HUDEP-2 (cell line): Measurements from ENCODE around the gene ITGB8.

Source experiments
- DNase-seq, 76 experiments: peaks; one replicate each; lab custom pipeline; 2025; ENCODE audit not compliant: unreplicated experiment in 76 of 76; lab: John Stamatoyannopoulos, UW

Gene ITGB8

DNA sequence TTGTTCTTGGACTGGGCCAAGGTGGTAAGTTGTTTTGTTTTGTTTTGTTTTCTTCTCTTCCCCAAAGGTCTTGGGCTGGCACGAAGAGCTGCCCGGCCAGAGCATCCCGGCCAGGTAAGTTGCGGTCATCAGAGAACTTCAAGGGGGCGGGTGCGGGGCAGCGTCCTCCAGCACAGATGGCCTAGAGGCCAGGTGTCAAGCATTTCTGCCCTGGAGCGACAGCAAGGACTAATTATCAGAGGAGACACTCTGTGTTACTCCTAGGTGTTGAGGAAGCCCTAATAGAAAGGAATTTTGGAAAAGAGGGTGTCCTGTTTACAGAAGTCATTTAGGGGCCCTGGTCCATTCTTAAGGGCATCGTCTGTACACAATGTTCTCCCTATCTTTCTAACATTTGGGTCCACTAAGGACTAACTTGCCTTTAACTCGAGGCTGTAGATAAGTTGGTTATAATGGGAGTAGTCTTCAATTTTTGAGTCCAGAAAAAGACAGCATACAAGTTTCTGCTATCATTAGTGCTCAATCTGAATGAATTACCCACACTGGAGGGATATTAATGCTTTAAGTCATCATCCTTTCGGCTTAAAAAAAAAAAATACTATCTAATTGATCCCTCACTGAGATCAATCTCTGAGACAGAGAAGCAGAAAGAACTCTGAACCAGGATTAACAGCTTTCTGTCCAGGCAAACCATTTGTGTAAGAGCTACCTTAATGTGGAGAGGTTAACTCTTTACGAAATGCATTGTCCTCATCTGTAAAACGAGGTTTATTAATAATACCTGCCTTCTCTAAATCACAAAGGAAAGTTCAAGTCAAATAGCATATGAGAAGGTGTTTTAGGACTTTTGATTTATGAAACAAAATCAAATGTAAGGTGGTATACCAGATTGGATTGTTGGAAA lies 1.5 kb downstream of the ITGB8 start:
- no peak for DNase-seq

DNA sequence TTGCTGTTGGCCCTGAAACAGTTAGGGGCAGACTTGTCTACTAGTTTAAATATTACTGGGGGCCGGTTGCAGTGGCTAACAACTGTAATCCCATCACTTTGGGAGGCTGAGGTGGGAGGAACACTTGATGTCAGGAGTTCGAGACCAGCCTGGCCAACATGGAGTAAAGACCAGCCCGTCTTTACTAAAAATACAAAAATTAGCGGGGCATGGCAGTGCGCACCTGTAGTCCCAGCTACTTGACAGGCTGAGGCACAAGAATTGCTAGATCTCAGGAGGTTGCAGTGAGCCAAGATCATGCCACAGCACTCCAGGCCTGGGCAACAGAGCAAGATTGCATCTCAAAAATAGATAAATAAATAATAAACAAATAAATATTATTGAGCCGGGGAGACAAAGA lies 7.6 kb downstream of the ITGB8 start:
- no peak for DNase-seq

DNA sequence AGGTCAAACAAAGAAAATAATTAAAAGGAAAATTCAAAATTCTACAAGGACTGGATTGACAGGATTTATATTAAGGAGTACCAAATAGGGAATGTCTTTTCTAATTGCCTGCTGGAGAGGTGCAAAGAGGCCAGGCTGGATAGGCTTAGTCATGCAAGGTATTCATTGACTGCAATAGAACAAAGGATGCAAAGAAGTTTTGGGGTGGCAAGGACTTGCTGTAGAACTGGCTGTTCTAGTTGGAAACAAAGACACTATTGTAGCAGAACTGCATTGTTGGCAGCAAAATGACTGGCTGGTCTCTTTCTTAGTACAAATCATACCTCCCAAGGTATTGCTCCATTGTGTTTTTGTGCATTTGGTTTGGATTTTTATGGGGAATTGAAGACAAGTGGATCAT lies 10.1 kb downstream of the ITGB8 start:
- DNase-seq, result no peak

DNA sequence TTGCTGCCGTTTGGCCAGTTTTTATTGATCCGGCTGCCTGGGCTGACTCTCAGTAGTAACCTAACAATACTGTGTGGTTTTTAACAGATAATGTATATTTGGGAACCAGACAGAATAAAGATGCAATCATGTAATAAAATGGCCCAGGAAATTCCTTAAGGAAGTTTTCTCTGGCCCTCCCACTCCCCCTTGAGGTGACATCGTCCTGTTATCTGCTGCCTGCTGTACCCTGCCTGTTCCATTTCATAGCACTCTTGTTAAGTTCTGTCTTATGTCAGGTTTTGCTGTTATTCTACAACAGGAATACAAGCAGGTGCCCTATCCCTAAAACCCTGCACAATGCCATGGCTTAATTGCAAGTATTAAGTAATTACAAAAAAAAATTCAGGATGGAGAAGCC lies 12.5 kb downstream of the ITGB8 start:
- no peak for DNase-seq

DNA sequence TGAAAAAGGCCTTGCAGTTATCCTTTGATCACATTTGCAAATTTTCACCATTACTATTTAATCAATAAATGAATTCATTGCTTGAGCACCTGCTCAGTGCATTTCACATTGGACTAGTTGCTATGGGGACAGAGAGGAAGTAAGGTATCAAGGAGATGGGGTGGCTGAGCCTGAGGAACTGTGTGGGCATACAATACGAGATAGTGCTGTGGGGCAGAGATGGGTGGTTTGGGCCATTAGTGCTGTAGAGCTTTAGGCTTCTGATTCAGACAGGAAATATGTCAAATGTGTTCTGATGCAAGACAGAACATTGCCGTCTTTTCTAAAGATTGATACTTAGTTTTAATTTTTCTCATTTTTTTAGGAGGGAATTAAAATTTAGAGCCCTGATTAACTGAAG lies 13.2 kb downstream of the ITGB8 start:
- DNase-seq, result no peak

DNA sequence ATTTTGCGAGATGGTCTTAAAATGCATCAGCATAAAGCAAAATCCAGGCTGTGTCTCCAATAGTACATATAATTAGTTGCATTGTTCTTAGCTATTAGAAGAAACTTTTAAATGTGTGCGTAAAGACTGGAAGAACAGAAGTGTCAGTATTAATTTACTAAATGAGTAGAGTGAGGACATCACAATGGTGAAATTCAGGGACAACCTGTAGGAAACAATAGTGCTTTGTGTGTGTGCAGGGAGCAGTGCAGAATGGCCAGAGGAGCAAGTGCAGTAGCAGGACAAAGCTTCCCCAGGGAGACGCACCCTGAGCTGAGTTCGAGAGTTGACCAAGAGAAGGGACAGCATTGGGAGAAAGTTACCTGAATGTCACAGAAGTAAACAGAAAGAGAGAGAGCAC lies 13.7 kb downstream of the ITGB8 start:
- no peak for DNase-seq

DNA sequence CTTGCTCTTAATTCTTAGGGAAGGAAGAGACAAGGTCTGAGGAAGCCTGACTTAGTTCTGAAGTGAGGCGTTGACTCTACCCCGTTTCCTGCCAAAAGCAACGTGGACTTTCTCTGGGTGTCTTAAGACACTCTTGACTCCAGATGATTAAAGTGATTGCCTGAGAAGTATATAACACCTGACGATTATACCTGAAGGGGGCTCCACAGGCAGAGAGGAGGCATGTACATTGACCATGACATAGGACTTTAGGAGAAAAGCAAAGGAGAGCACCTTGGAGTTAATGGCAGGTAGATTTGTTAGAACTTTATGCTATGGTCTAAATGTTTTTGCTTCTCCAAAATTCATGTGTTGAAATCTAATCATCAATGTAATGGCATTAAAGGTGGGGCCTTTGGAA lies 15.9 kb downstream of the ITGB8 start:
- DNase-seq, result no peak

DNA sequence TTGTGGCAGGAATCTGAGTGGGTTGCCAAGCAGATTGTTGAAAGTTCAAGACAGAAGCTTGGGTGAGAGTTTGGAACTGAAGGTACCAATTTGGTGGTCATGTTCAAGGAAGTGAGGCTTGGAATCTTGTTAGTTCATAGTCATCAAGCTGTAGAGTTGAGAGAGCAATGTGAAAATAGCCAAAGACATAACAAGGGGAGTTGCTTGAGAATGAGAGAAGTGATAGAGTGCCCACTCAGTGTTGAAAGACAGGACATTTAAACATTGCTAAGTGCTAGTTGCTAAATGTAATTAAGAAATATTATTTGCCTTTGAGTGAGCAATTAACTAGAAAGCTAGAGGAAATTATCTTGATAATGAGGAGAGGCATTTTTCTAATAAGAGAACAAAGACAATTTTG lies 17.0 kb downstream of the ITGB8 start:
- no peak for DNase-seq

DNA sequence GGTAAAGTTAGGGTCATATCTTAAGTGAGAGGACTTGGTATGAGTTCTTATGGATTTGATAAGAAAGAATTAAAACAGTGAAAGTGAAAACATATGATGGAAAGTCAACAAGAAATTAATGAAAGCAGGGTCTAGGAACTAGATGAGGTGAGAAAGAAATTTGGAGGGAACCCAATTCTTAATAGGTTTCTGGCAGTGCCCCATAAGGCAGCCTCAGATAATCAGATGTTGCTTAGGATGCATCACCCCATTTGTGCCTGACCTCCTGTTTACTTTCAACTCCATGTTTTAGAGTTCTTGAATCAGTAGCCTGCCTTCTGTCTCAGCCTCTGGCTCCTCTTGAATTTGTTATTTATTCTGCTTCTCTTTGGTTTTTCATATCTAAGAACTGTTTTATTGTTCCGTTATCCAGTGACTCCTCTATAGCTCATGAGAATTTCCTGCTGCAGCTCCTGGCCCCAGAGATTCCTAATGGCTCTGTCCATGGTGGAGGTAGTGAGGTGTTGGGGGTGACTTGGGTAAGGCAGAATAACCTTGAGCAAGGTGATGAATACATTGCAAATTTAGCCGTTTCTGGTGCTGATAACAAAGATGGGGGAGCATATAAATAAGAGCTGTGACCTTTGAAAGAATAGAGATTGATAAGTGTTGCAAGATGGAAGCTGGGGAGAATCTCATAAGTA lies 17.6 kb downstream of the ITGB8 start:
- DNase-seq, result no peak

DNA sequence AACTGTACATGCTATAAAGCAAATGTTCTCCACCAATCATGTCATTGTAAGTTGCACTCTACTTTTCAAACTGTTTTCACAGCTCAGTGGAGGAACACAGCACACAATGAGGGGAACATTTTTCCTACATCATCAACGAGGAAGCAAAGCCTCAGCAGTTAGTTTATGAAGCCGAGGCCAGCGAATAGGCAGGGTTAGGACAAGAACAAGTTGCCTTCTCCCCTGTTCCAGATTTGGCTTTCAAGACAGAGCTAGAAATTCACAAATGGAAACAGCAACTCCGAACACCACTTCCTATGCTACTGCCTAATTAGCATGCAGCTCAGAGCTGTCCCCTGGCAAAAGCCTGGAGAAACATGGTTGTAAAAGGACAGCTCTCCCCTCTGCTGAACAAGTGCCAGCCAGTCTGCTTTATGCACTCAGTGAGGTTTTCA lies 19.8 kb downstream of the ITGB8 start:
- no peak for DNase-seq

DNA sequence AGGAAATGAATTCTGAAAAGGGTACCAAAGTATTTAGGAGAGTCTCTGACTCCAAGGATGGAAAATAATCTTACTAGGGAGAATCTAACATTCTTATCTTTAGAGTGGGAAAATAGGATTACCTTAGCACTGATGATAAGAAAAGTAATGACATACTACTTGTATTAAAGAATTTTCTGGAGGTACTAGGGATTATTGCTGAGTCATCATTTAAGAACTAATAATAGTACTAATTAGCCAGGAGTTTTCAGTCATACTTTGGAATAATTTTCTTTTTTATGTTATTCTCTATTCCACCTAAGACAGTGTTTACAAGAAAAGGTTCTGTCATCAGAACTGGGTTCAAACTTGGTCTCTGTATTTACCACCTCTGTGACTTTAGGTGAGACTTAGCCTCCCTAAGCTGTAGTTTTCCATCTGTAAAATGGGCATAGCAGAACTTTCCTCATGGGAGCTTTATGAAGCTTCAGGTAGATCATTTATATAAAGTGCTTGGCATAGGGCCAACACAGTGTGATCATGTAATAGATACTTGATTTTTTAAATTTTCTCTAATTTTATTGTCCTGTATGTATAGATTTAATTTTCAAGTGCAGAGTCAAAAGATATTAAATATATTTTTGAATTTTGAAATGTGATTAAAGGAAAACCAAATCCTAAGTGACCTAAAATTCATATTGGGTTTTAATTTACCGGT lies 20.4 kb downstream of the ITGB8 start:
- no peak for DNase-seq

DNA sequence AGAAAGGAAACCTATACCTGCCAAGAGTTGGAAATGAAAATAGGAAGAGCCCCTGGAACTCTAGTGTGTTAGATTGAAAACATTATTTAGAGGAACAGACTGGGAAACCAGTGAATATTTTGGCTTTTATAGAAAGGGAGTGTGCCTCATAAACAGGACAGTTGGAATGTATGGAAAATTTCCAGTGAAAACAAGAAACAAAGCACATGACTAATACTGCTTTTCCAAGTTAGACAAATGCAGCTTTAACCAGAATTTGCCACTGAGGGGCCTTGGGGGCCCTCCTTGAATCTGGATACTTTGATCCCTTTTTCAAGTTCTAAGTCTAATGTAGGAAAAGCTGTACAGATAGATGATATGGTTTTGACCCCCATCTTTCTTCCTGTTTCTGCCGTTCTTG lies 21.2 kb downstream of the ITGB8 start:
- DNase-seq, result no peak

DNA sequence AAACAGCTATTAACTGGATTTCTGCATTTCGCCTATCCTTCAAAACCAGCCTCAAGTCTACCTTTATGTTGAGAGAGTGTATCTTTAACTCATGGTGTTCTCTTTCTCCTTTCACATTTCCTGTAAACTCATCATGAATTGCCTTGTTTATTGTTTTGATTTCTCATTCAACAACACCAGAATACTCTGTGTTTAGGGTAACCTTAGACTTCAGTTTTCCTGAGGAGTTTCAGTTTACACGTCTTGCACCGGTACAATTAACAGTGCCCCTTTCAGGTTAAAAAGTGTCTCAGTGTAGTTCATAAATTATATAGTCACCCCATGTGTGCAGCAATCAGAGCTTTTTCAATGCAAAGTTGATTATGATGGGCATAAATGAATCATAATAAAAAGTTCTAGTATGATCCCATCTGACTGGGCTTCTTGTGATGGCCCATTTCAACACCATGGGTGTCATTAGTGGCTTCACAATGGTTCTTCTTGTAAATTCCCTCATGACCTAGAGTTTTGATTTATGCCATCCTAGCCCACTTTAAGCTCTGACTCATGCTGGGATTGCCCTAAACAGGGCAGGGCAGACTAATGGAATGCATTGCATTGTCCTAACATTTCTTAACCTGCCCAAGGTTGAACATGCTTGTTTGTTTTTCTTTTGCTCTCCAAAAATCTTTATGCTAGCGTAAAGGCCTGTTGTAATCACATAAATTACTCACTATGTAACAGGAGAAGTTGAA lies 22.0 kb downstream of the ITGB8 start:
- no peak for DNase-seq

DNA sequence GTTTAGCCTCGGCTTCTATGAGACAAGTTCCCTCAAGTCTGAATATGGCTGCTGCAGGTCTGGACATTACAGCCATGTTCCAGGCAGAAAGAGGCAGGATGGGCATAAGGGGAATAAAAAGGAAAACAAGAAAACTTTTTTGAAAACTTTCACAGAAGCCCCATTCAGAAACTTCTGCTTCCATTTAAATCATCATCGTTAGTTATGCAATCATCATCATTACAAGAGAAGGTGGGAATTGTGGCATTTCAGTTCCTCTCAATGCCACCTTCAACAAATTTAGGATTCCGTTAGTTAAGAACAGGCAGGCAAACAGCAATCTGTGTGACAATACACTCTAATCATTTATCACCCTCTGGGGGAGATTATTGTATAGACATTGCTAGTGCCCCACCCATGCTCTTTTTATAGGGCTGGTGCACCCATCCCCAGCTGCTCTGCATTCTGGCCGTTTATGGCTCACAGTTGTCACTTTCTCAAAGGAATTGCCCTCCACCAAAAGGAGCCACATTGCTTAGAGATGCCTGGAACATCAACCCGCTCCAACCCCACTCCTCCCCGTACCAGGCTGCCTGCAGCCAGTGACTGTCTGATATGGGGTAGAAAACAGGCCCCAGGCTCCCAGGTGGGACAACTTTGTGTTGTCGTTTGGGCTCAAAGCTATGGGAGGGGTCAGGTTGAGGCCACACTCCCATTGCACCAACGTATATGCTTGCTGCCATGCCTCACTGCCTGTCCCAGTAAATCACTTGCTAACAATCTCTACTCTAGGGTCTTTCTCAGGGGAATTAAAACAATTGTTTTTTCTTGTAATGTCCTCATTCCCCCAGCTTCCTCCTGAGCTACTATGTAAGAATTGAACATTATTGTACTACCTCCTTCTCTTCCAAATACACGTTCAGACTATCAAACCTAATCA lies 24.2 kb downstream of the ITGB8 start:
- DNase-seq, result no peak

DNA sequence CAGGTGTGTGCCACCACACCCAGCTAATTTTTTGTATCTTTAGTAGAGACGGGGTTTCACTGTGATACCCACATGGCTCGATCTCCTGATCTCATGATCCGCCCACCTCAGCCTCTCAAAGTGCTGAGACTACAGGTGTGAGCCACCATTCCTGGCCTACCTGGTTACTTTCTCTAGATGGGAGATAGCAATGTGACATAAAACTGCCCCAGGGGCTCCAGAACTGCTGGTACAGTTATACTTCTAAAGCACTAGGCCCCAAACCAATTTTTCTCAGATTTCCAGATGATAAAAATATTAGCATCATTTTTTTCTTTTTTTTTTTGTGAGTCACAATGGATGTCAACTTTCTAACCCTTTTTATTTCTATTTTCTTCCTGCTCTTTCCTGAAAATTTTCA lies 27.4 kb downstream of the ITGB8 start:
- no peak for DNase-seq

DNA sequence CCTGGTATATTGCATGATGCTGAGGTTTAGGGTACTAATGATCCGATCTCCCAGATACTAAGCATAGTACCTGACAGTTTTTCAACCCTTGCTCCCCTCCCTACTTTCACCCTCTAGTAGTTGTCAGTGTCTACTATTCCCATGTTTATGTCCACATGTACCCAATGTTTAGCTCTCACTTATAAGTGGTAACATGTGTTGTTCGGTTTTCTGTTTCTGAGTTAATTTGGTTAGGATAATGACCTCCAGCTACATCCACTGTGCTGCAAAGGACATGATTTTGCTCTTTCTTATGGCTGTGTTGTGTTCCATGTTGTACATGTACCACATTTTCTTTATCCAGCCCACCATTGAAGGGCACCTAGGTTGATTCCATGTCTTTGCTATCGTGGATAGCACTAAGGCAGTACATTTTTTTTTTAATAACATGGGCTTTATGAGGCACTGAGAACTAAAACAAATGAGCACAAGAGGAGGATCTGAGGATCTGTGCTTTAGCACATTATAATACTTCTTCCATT lies 28.1 kb downstream of the ITGB8 start:
- DNase-seq, result no peak

DNA sequence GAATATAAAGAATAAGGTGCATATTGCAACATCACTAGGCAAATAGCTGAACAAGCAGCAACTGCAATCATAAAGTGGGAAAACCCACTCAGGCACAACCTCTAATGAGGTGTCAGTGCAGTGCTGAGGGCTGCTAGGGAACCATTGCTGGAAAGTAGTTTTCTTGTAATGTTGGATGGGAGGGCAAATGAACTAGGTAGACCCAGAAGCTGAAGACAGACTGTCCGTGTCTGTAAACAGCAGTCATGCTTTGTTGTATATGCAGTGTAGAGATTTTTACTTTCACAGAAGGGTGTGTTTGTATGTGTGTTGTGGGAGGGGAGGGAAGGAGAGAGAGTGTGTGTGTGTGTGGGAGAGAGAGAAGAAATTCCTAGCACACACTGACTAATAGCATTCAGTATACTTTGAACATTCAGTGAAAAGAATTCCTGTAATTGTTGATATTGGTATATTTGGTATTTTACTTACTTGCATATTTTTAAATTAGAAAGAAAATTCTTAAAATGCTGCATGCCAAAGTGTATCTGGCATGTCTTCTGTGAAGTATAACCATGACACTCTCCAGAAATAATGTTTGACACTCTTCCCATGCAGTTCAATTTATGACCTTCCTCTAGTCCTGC lies 28.8 kb downstream of the ITGB8 start:
- no peak for DNase-seq

DNA sequence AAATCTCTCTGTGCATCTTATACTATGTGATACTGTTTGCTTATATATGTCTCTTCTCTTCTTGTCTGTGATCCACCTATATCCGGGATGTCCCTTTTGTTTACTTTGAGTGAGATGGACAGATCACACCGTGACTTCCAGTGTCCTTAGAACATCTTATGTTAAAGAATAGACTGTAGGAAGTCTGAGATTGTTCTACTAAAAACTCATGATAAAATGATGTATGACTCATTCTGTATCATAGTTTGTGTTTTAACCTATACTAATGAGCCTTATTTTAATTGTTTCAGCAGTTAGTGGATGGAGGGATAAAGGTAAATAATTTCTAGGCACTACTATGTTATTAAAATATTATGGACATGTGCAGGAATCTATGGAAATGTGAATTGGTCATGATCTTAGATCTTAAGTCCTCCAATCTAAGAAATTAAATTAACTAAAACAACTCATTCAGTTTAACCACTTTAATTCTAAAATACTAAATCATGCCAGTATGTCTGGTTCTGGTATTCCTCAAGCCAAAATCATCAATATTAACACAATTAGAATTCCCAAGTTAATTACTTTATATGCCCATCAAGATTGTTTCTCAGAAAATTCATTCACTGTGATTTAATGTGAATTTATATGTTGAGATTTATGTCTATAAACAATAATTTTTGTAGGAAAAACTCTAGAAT lies 32.0 kb downstream of the ITGB8 start:
- DNase-seq, result no peak
